Measurements from ENCODE around the gene TBX3. TPM values are rescaled to one million over a fixed set of nuclear protein-coding genes. Genes with fewer than 3 reads are reported as not detected.

Gene TBX3
- total and polyA plus RNA-seq, 3 donors from 2014 or later: 4.0 to 8.7 (median 8.4) TPM

- WGBS, 2 donors: 78 to 81% methylated on average over 8 of the region's 8 CpGs
- no peak overlapping the region for H3K4me3 ChIP-seq
- H3K27ac ChIP-seq: no peak overlapping the region
- TF ChIP-seq POLR2A (IDR thresholded peaks at IDR 0.05): no peak
- TF ChIP-seq CTCF (IDR thresholded peaks at IDR 0.05): no peak
- H3K36me3 ChIP-seq (ENCODE audit: low read depth, missing control alignments): no peaks in the 10 kb centered on the region
- no peaks in the 10 kb centered on the region for H3K9me3 ChIP-seq
- H3K27me3 ChIP-seq: no peaks in the 10 kb centered on the region
- DNase-seq: no peak
- intact Hi-C loops (cut with DNase I; ENCODE audit: low total_unique reads): no loop called here
- peaks cover 12% of the 10 kb centered on the region for H3K4me1 ChIP-seq
Observed at GRCh38 chr12:114690267-114691135, 6.5 kb upstream of the TBX3 start.

GRCh38 chr12:114689075-114689994 is 5.4 kb upstream of the TBX3 start:
- Histone ChIP-seq H3K27me3 (no peaks in the 10 kb centered on the region), H3K4me1 (peaks cover 12% of the 10 kb centered on the region), H3K9me3 (no peaks in the 10 kb centered on the region), H3K36me3 (ENCODE audit: low read depth, missing control alignments) (no peaks in the 10 kb centered on the region), H3K4me3 (no peak overlapping the region), H3K27ac (no peak overlapping the region)
- WGBS, 2 donors: 69 to 80% methylated on average over 5 of the region's 5 CpGs
- intact Hi-C loops (cut with DNase I; ENCODE audit: low total_unique reads): no loop called here
- DNase-seq: no peak
- no peak for TF ChIP-seq CTCF (IDR thresholded peaks at IDR 0.05)
- TF ChIP-seq POLR2A (IDR thresholded peaks at IDR 0.05): no peak

- no peaks in the 10 kb centered on the region for H3K27me3 ChIP-seq
- no peaks in the 10 kb centered on the region for H3K9me3 ChIP-seq
- peaks cover 12% of the 10 kb centered on the region for H3K4me1 ChIP-seq
- no peak overlapping the region for H3K4me3 ChIP-seq
- TF ChIP-seq POLR2A (IDR thresholded peaks at IDR 0.05): no peak
- TF ChIP-seq CTCF (IDR thresholded peaks at IDR 0.05): no peak
- no peak for DNase-seq
- H3K36me3 ChIP-seq (ENCODE audit: low read depth, missing control alignments): no peaks in the 10 kb centered on the region
- no peak overlapping the region for H3K27ac ChIP-seq
- intact Hi-C loops (cut with DNase I; ENCODE audit: low total_unique reads): no loop called here
- WGBS, 2 donors: 25 to 42% methylated on average over 3 to 4 of the region's 4 CpGs
Observed at GRCh38 chr12:114688256-114688845, 4.4 kb upstream of the TBX3 start.

- 37 to 40% methylated on average over 12 of the region's 12 CpGs for WGBS, 2 donors
- no peak for DNase-seq
- no peaks in the 10 kb centered on the region for H3K9me3 ChIP-seq
- intact Hi-C loops (cut with DNase I; ENCODE audit: low total_unique reads): no loop called here
- H3K27me3 ChIP-seq: no peaks in the 10 kb centered on the region
- H3K4me3 ChIP-seq: no peak overlapping the region
- H3K27ac ChIP-seq: no peak overlapping the region
- peaks cover 9% of the 10 kb centered on the region for H3K4me1 ChIP-seq
- TF ChIP-seq CTCF (IDR thresholded peaks at IDR 0.05): no peak
- no peak for TF ChIP-seq POLR2A (IDR thresholded peaks at IDR 0.05)
- no peaks in the 10 kb centered on the region for H3K36me3 ChIP-seq (ENCODE audit: low read depth, missing control alignments)
Observed at GRCh38 chr12:114687802-114688201, 3.8 kb upstream of the TBX3 start.

All from testis (tissue), 3 donors.